ENCODE data around the gene MVB12B.

DNA sequence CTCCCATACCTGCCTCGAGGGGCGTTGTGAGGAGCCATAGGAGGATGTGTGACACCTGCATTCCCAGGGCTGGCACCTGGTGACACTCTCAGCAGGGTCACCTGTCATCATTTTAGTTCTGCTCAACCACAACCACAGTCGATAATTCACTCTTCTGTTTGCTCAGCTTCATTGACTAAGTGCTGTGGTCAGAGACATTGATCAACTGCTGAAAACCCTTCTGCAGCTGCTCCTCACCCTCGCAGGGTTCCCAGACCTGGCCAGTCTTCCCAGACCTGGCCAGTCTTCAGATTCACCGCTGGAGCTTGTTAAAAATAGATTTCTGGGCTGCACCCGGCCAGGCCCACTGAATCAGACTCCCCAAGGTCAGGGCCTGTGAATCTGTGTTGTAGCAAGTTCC lies 92.8 kb downstream of the MVB12B start:
- TF ChIP-seq, protein P1, sequence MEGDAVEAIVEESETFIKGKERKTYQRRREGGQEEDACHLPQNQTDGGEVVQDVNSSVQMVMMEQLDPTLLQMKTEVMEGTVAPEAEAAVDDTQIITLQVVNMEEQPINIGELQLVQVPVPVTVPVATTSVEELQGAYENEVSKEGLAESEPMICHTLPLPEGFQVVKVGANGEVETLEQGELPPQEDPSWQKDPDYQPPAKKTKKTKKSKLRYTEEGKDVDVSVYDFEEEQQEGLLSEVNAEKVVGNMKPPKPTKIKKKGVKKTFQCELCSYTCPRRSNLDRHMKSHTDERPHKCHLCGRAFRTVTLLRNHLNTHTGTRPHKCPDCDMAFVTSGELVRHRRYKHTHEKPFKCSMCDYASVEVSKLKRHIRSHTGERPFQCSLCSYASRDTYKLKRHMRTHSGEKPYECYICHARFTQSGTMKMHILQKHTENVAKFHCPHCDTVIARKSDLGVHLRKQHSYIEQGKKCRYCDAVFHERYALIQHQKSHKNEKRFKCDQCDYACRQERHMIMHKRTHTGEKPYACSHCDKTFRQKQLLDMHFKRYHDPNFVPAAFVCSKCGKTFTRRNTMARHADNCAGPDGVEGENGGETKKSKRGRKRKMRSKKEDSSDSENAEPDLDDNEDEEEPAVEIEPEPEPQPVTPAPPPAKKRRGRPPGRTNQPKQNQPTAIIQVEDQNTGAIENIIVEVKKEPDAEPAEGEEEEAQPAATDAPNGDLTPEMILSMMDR (IDR thresholded peaks at IDR 0.05) = no peak
- no peak for TF ChIP-seq ZFX (IDR thresholded peaks at IDR 0.05; ENCODE audit: borderline replicate concordance)

Measured in 22Rv1 (cell line).